ENCODE results near the gene ZNF821. TPM values are rescaled to one million over a fixed set of nuclear protein-coding genes. Genes with fewer than 3 reads are reported as not detected.

ZNF821 gene
- total and polyA plus RNA-seq, 2 experiments from 2014 or later: 13.5 to 24.4 TPM

- H3K27me3 ChIP-seq: no peaks in the 10 kb centered on the region
- no peak overlapping the region for H3K4me2 ChIP-seq
- no peaks in the 10 kb centered on the region for H3K9me2 ChIP-seq (replicated peaks; ENCODE audit: insufficient read depth)
- WGBS (ENCODE audit: low lambda C conversion rate, missing lambda C conversion rate): 63% methylated on average over 4 of the region's 4 CpGs
- no peak overlapping the region for H3K4me3 ChIP-seq
- no peaks in the 10 kb centered on the region for H3K9me3 ChIP-seq (ENCODE audit: low read depth)
- DNase-seq (ENCODE audit: low spot score): no peak
- H3K36me3 ChIP-seq (replicated peaks; ENCODE audit: insufficient read depth, low read depth): peaks cover 3% of the 10 kb centered on the region
- H3K4me1 ChIP-seq (ENCODE audit: insufficient read depth): no peaks in the 10 kb centered on the region
- TF ChIP-seq EZH2phosphoT487 (IDR thresholded peaks at IDR 0.05; ENCODE audit: low read depth, severe bottlenecking, unreplicated experiment) (no peak), CTCF (IDR thresholded peaks at IDR 0.05; ENCODE audit: poor library complexity) (no peak), EZH2 (IDR thresholded peaks at IDR 0.05; ENCODE audit: borderline replicate concordance) (no peak)
- peaks cover 17% of the 10 kb centered on the region for H3K79me2 ChIP-seq
- H4K20me1 ChIP-seq (ENCODE audit: insufficient read depth, poor library complexity, severe bottlenecking): no peaks in the 10 kb centered on the region
- no peak overlapping the region for H2AFZ ChIP-seq
- H3K27ac ChIP-seq: no peak overlapping the region
These were observed 5.1 kb downstream of the ZNF821 start for GRCh38 chr16:71878911-71879310.

- Histone ChIP-seq H3K27me3 (no peaks in the 10 kb centered on the region), H4K20me1 (ENCODE audit: insufficient read depth, poor library complexity, severe bottlenecking) (no peaks in the 10 kb centered on the region), H3K9me2 (replicated peaks; ENCODE audit: insufficient read depth) (no peaks in the 10 kb centered on the region), H3K4me1 (ENCODE audit: insufficient read depth) (no peaks in the 10 kb centered on the region), H3K4me2 (no peak overlapping the region), H3K4me3 (no peak overlapping the region), H3K27ac (no peak overlapping the region), H2AFZ (no peak overlapping the region), H3K79me2 (peaks cover 1% of the 10 kb centered on the region), H3K36me3 (replicated peaks; ENCODE audit: insufficient read depth, low read depth) (peaks cover under 1% of the 10 kb centered on the region), H3K9me3 (ENCODE audit: low read depth) (no peaks in the 10 kb centered on the region)
- no peak for DNase-seq (ENCODE audit: low spot score)
- TF ChIP-seq CTCF (IDR thresholded peaks at IDR 0.05; ENCODE audit: poor library complexity) (no peak), EZH2 (IDR thresholded peaks at IDR 0.05; ENCODE audit: borderline replicate concordance) (no peak), EZH2phosphoT487 (IDR thresholded peaks at IDR 0.05; ENCODE audit: low read depth, severe bottlenecking, unreplicated experiment) (no peak)
- 100% methylated on average over 4 of the region's 4 CpGs for WGBS (ENCODE audit: low lambda C conversion rate, missing lambda C conversion rate)
These were observed 10.8 kb downstream of the ZNF821 start for GRCh38 chr16:71873199-71873598.

GRCh38 chr16:71870818-71871217 is 13.2 kb downstream of the ZNF821 start:
- Histone ChIP-seq H3K4me2 (no peak overlapping the region), H3K36me3 (replicated peaks; ENCODE audit: insufficient read depth, low read depth) (no peaks in the 10 kb centered on the region), H3K9me2 (replicated peaks; ENCODE audit: insufficient read depth) (no peaks in the 10 kb centered on the region), H3K9me3 (ENCODE audit: low read depth) (no peaks in the 10 kb centered on the region), H3K27me3 (no peaks in the 10 kb centered on the region), H3K4me3 (no peak overlapping the region), H4K20me1 (ENCODE audit: insufficient read depth, poor library complexity, severe bottlenecking) (no peaks in the 10 kb centered on the region), H2AFZ (no peak overlapping the region), H3K4me1 (ENCODE audit: insufficient read depth) (no peaks in the 10 kb centered on the region), H3K27ac (no peak overlapping the region), H3K79me2 (no peaks in the 10 kb centered on the region)
- DNase-seq (ENCODE audit: low spot score): no peak
- WGBS (ENCODE audit: low lambda C conversion rate, missing lambda C conversion rate): 96% methylated on average over 2 of the region's 2 CpGs
- TF ChIP-seq CTCF (IDR thresholded peaks at IDR 0.05; ENCODE audit: poor library complexity): no peak
- no peak for TF ChIP-seq EZH2 (IDR thresholded peaks at IDR 0.05; ENCODE audit: borderline replicate concordance)
- no peak for TF ChIP-seq EZH2phosphoT487 (IDR thresholded peaks at IDR 0.05; ENCODE audit: low read depth, severe bottlenecking, unreplicated experiment)

- Histone ChIP-seq H3K27ac (no peak overlapping the region), H3K79me2 (no peaks in the 10 kb centered on the region), H3K4me3 (no peak overlapping the region), H4K20me1 (ENCODE audit: insufficient read depth, poor library complexity, severe bottlenecking) (no peaks in the 10 kb centered on the region), H3K9me2 (replicated peaks; ENCODE audit: insufficient read depth) (no peaks in the 10 kb centered on the region), H3K27me3 (no peaks in the 10 kb centered on the region), H2AFZ (no peak overlapping the region), H3K4me2 (no peak overlapping the region), H3K9me3 (ENCODE audit: low read depth) (no peaks in the 10 kb centered on the region), H3K36me3 (replicated peaks; ENCODE audit: insufficient read depth, low read depth) (no peaks in the 10 kb centered on the region), H3K4me1 (ENCODE audit: insufficient read depth) (no peaks in the 10 kb centered on the region)
- DNase-seq (ENCODE audit: low spot score): no peak
- no peak for TF ChIP-seq EZH2phosphoT487 (IDR thresholded peaks at IDR 0.05; ENCODE audit: low read depth, severe bottlenecking, unreplicated experiment)
- TF ChIP-seq EZH2 (IDR thresholded peaks at IDR 0.05; ENCODE audit: borderline replicate concordance): no peak
- TF ChIP-seq CTCF (IDR thresholded peaks at IDR 0.05; ENCODE audit: poor library complexity): no peak
- 56% methylated on average over 1 of the region's 1 CpG for WGBS (ENCODE audit: low lambda C conversion rate, missing lambda C conversion rate)
These were observed 14.9 kb downstream of the ZNF821 start for GRCh38 chr16:71869089-71869488.
